Peyer's patch (tissue), 4 donors: Measurements from ENCODE around the gene DMP1.

Experiments used
- CTCF ChIP-seq, 6 experiments: fragments of 450-650 bp in 4 of 6; fragments of 200-600 bp in 2 of 6; sonication (generic) in 1 of 6; IDR thresholded peaks; one replicate each; pipeline ENCODE4 v1.5.1; 2017 to 2019; ENCODE audit warnings: antibody characterized with exemption in 6 of 6, mild to moderate bottlenecking in 3 of 6, moderate library complexity in 1 of 6
- POLR2A ChIP-seq, 2 donors: fragments of 450-650 bp; IDR thresholded peaks; one replicate each; pipeline ENCODE4 v1.5.1; 2017; ENCODE audit warnings: antibody characterized with exemption in 2 of 2, mild to moderate bottlenecking in 2 of 2, moderate library complexity in 2 of 2

GRCh38 chr4:87649980-87650379 lies at the start of gene DMP1:
- TF ChIP-seq CTCF (IDR thresholded peaks at IDR 0.05) (no peak), POLR2A (IDR thresholded peaks at IDR 0.05) (no peak)
